ENCODE results near the gene NLGN3. TPM values are rescaled to one million over a fixed set of nuclear protein-coding genes. Genes with fewer than 3 reads are reported as not detected.

Gene NLGN3
- total RNA-seq (2021) (0.63 and 0.65 TPM in 2 replicates), Bru-seq, nascent RNA (percentile 30 among the genes with signal in this experiment), BruChase-seq, experiment 1, labeled RNA remaining after a 2-hour chase (percentile 39 among the genes with signal in this experiment), BruChase-seq, experiment 2, labeled RNA remaining after a 6-hour chase (percentile 36 among the genes with signal in this experiment)
- long read RNA-seq: 0 reads

DNA sequence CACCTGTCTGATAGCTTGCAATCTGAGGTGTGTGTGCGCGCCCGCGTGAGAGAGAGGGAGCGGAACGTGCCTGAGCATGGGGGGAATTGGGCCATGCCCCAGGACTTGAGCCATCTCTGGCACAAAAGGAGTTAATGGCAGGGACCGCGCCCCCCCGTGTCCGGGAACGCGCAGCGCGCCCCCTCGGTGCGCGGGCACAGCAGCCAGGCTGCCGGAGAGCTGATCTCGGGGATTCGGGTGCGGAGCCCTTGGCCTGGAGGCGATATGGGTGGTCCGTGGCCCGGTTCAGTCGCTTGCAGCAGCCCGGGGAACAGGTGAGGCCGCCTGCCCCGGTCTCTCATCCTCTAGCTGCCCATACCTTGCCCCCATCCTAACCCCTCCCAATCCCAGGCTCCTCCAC, at the start of gene NLGN3:
Gene NLGN3 (plus strand): TSS at position 191 of the 400 bp plus-strand sequence. CDS start 2,909 bp downstream, outside the sequence.
- no peaks in the 10 kb centered on the region for H3K79me2 ChIP-seq (ENCODE audit: low read depth)
- no peak within 1 kb of the TSS for H2AFZ ChIP-seq
- H4K20me1 ChIP-seq (ENCODE audit: insufficient read depth): no peaks in the 10 kb centered on the region
- intact Hi-C loops (cut with micrococcal nuclease; ENCODE audit: unreplicated experiment): no loop called here
- H3K9me2 ChIP-seq (ENCODE audit: insufficient read depth): no peaks in the 10 kb centered on the region
- no peak for DNase-seq
- no peaks in the 10 kb centered on the region for H3K9me3 ChIP-seq (ENCODE audit: insufficient read depth, low read depth)
- TF ChIP-seq EZH2 (IDR thresholded peaks at IDR 0.05; ENCODE audit: low read depth): no peak
- TF ChIP-seq, protein P1, sequence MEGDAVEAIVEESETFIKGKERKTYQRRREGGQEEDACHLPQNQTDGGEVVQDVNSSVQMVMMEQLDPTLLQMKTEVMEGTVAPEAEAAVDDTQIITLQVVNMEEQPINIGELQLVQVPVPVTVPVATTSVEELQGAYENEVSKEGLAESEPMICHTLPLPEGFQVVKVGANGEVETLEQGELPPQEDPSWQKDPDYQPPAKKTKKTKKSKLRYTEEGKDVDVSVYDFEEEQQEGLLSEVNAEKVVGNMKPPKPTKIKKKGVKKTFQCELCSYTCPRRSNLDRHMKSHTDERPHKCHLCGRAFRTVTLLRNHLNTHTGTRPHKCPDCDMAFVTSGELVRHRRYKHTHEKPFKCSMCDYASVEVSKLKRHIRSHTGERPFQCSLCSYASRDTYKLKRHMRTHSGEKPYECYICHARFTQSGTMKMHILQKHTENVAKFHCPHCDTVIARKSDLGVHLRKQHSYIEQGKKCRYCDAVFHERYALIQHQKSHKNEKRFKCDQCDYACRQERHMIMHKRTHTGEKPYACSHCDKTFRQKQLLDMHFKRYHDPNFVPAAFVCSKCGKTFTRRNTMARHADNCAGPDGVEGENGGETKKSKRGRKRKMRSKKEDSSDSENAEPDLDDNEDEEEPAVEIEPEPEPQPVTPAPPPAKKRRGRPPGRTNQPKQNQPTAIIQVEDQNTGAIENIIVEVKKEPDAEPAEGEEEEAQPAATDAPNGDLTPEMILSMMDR (conservative IDR thresholded peaks at IDR 0.05): no peak
- H3K4me1 ChIP-seq (replicated peaks; ENCODE audit: insufficient read depth): no peaks in the 10 kb centered on the region
- ChIA-PET POLR2A (ENCODE audit: unreplicated experiment) (no interaction called here), CTCF (no interaction called here)
- no peaks in the 10 kb centered on the region for H3F3A ChIP-seq (ENCODE audit: insufficient read depth, low read depth)
- BruUV-seq (replicated peaks): no TSS peak
- H3K27me3 ChIP-seq (ENCODE audit: insufficient read depth, low read depth): no peaks in the 10 kb centered on the region
- no peak within 1 kb of the TSS for H3K4me2 ChIP-seq
- no peaks in the 10 kb centered on the region for H3K36me3 ChIP-seq (ENCODE audit: low read depth)
- H3K27ac ChIP-seq: no peak within 1 kb of the TSS
- H3K4me3 ChIP-seq: no peak within 1 kb of the TSS

DNA sequence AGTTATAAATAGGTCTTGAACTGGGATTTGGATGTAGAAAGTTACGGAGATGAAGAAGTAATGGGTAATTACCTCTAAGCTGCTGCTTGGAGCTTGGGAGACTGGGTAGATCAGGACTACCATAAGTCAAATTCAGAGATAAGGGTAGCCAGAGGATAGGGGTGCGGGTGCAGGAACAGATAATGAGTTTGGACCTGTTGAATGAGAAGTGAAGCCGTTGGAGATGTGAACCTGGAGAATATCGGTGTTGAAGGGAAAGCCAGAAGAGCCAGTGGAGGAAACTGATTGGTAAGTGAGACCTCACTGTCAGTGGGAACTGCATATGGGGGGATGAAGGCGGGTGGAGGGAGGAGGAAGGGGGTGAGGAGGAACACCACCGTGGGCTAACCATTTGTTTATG, 49.6 kb upstream of the NLGN3 start:
- no TSS peak for BruUV-seq (replicated peaks)
- Histone ChIP-seq H2AFZ (peak overlapping the region; percentile 96), H3K79me2 (ENCODE audit: low read depth) (no peaks in the 10 kb centered on the region), H3K4me3 (peak overlapping the region; percentile 68), H3K4me2 (peak overlapping the region; percentile 79), H3K4me1 (replicated peaks; ENCODE audit: insufficient read depth) (no peaks in the 10 kb centered on the region), H3K27me3 (ENCODE audit: insufficient read depth, low read depth) (no peaks in the 10 kb centered on the region), H3K36me3 (ENCODE audit: low read depth) (no peaks in the 10 kb centered on the region), H3K27ac (no peak overlapping the region), H4K20me1 (ENCODE audit: insufficient read depth) (no peaks in the 10 kb centered on the region), H3K9me2 (ENCODE audit: insufficient read depth) (no peaks in the 10 kb centered on the region), H3F3A (ENCODE audit: insufficient read depth, low read depth) (no peaks in the 10 kb centered on the region), H3K9me3 (ENCODE audit: insufficient read depth, low read depth) (no peaks in the 10 kb centered on the region)
- CTCF ChIA-PET: no interaction called here
- DNase-seq: no peak
- TF ChIP-seq EZH2 (IDR thresholded peaks at IDR 0.05; ENCODE audit: low read depth): no peak
- TF ChIP-seq, protein P1 (conservative IDR thresholded peaks at IDR 0.05): no peak
- POLR2A ChIA-PET (ENCODE audit: unreplicated experiment): no interaction called here
- intact Hi-C loops (cut with micrococcal nuclease; ENCODE audit: unreplicated experiment): no loop called here

DNA sequence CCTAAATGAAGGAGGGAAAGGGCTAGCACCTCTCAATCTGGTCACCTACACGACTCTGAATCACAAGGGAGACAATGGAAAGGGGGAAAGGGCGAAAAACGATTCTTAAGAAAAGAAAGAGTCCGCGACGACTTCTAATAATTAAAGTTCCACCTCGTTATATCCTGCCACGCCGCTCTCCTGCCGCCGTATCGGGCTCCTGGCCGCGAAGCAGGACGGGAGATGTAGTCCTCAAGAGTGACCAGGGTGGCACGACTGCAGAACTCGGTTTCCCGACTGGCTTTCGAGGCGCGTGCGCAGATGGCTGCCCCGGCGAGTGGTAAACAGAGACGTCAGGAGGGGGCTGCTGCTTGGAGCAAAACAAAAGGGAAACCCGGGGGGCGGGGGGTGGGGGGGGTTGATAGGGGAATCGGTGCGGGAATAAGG, 49.1 kb upstream of the NLGN3 start, which contains the start of gene FOXO4:
Gene FOXO4 (plus strand): TSS at position 297 of the 426 bp plus-strand sequence. CDS start 678 bp downstream, outside the sequence.
- TF ChIP-seq EZH2 (IDR thresholded peaks at IDR 0.05; ENCODE audit: low read depth): no peak
- TF ChIP-seq, protein P1 (conservative IDR thresholded peaks at IDR 0.05): no peak
- peak within 1 kb of the TSS; percentile 96 for H2AFZ ChIP-seq
- H3K4me3 ChIP-seq: peak within 1 kb of the TSS; percentile 68
- H3F3A ChIP-seq (ENCODE audit: insufficient read depth, low read depth): no peaks in the 10 kb centered on the region
- no peaks in the 10 kb centered on the region for H4K20me1 ChIP-seq (ENCODE audit: insufficient read depth)
- H3K9me2 ChIP-seq (ENCODE audit: insufficient read depth): no peaks in the 10 kb centered on the region
- H3K4me2 ChIP-seq: peak within 1 kb of the TSS; percentile 95
- POLR2A ChIA-PET (ENCODE audit: unreplicated experiment): no interaction called here
- no peaks in the 10 kb centered on the region for H3K9me3 ChIP-seq (ENCODE audit: insufficient read depth, low read depth)
- H3K36me3 ChIP-seq (ENCODE audit: low read depth): no peaks in the 10 kb centered on the region
- DNase-seq: peak; percentile 73 to 85
- intact Hi-C loops (cut with micrococcal nuclease; ENCODE audit: unreplicated experiment): no loop called here
- H3K4me1 ChIP-seq (replicated peaks; ENCODE audit: insufficient read depth): no peaks in the 10 kb centered on the region
- no peaks in the 10 kb centered on the region for H3K27me3 ChIP-seq (ENCODE audit: insufficient read depth, low read depth)
- no peak within 1 kb of the TSS for H3K27ac ChIP-seq
- BruUV-seq (replicated peaks): no TSS peak
- CTCF ChIA-PET: no interaction called here
- no peaks in the 10 kb centered on the region for H3K79me2 ChIP-seq (ENCODE audit: low read depth)
